ENCODE results near the gene C6orf15. TPM values are rescaled to one million over a fixed set of nuclear protein-coding genes. Genes with fewer than 3 reads are reported as not detected.

Gene C6orf15
- total RNA-seq, 1 experiment from 2014 or later: not detected

DNA sequence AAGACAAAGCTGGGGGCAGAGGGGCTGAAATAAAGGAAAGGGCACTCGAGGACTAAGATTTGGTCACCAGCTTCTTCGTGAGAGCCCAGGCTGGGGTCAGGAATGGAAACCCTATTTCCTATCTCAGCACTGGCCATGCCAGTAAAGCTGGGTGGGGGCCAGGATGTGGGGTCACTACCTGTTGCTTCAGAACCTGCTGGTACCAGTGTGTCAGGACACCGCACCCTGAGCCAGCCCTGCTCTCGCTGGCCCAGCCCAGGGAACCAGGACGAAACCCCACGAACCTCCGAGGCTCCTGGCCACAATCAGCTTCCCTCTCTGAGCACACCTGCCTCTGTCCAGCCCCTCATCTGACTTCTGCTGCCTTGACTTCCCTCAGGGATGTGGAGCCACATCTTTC is 5.8 kb upstream of the C6orf15 start:
- Mint-ChIP-seq H3K36me3 (no peaks in the 10 kb centered on the region), H3K9me3 (no peaks in the 10 kb centered on the region), H3K4me3 (no peak overlapping the region), H3K27me3 (ENCODE audit: low read depth) (peaks cover 8% of the 10 kb centered on the region), H3K4me1 (peaks cover 17% of the 10 kb centered on the region), H3K27ac (no peak overlapping the region)
- CTCF ChIA-PET: interaction anchor here (1.1 to 11.0 kb wide), 4 partner anchors 11 to 249 kb away, joined by 5 to 90 read pairs (median 7); no protein-coding TSS in a partner anchor
- TF ChIP-seq FOXJ3 (CRISPR knock-in tag; IDR thresholded peaks at IDR 0.05; ENCODE audit: borderline replicate concordance): no peak
- no peak for TF ChIP-seq IRF2 (CRISPR knock-in tag; IDR thresholded peaks at IDR 0.05; ENCODE audit: borderline replicate concordance, low read depth)
- TF ChIP-seq FOXK1 (CRISPR knock-in tag; IDR thresholded peaks at IDR 0.05): no peak
- TF ChIP-seq ZNF317 (CRISPR knock-in tag; IDR thresholded peaks at IDR 0.05; ENCODE audit: borderline replicate concordance, low read depth): no peak
- TF ChIP-seq, protein P1, sequence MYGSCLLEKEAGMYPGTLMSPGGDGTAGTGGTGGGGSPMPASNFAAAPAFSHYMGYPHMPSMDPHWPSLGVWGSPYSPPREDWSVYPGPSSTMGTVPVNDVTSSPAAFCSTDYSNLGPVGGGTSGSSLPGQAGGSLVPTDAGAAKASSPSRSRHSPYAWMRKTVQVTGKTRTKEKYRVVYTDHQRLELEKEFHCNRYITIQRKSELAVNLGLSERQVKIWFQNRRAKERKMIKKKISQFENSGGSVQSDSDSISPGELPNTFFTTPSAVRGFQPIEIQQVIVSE (CRISPR knock-in tag; IDR thresholded peaks at IDR 0.05; ENCODE audit: borderline replicate concordance): no peak
- TF ChIP-seq, protein P2, sequence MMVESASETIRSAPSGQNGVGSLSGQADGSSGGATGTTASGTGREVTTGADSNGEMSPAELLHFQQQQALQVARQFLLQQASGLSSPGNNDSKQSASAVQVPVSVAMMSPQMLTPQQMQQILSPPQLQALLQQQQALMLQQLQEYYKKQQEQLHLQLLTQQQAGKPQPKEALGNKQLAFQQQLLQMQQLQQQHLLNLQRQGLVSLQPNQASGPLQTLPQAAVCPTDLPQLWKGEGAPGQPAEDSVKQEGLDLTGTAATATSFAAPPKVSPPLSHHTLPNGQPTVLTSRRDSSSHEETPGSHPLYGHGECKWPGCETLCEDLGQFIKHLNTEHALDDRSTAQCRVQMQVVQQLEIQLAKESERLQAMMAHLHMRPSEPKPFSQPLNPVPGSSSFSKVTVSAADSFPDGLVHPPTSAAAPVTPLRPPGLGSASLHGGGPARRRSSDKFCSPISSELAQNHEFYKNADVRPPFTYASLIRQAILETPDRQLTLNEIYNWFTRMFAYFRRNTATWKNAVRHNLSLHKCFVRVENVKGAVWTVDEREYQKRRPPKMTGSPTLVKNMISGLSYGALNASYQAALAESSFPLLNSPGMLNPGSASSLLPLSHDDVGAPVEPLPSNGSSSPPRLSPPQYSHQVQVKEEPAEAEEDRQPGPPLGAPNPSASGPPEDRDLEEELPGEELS (CRISPR knock-in tag; IDR thresholded peaks at IDR 0.05): no peak
- no peak for TF ChIP-seq CREM (CRISPR knock-in tag; IDR thresholded peaks at IDR 0.05)
- TF ChIP-seq SOX15 (CRISPR knock-in tag; IDR thresholded peaks at IDR 0.05): no peak
- TF ChIP-seq, protein P3, sequence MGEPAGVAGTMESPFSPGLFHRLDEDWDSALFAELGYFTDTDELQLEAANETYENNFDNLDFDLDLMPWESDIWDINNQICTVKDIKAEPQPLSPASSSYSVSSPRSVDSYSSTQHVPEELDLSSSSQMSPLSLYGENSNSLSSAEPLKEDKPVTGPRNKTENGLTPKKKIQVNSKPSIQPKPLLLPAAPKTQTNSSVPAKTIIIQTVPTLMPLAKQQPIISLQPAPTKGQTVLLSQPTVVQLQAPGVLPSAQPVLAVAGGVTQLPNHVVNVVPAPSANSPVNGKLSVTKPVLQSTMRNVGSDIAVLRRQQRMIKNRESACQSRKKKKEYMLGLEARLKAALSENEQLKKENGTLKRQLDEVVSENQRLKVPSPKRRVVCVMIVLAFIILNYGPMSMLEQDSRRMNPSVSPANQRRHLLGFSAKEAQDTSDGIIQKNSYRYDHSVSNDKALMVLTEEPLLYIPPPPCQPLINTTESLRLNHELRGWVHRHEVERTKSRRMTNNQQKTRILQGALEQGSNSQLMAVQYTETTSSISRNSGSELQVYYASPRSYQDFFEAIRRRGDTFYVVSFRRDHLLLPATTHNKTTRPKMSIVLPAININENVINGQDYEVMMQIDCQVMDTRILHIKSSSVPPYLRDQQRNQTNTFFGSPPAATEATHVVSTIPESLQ (CRISPR knock-in tag; IDR thresholded peaks at IDR 0.05): no peak
- no peak for TF ChIP-seq PRRX2 (CRISPR knock-in tag; IDR thresholded peaks at IDR 0.05)
- no peak for TF ChIP-seq RORB (CRISPR knock-in tag; IDR thresholded peaks at IDR 0.05)
- TF ChIP-seq ZNF138 (CRISPR knock-in tag; conservative IDR thresholded peaks at IDR 0.05): no peak
- no peak for TF ChIP-seq NR3C1 (CRISPR knock-in tag; conservative IDR thresholded peaks at IDR 0.05; ENCODE audit: low read depth)
- TF ChIP-seq SMAD3 (CRISPR knock-in tag; IDR thresholded peaks at IDR 0.05; ENCODE audit: borderline replicate concordance): no peak
- TF ChIP-seq NFYB (CRISPR knock-in tag; conservative IDR thresholded peaks at IDR 0.05; ENCODE audit: low read depth): no peak
- ATAC-seq: no peak
- DNase-seq (ENCODE audit: low spot score): no peak
- POLR2A ChIA-PET: no interaction called here

DNA sequence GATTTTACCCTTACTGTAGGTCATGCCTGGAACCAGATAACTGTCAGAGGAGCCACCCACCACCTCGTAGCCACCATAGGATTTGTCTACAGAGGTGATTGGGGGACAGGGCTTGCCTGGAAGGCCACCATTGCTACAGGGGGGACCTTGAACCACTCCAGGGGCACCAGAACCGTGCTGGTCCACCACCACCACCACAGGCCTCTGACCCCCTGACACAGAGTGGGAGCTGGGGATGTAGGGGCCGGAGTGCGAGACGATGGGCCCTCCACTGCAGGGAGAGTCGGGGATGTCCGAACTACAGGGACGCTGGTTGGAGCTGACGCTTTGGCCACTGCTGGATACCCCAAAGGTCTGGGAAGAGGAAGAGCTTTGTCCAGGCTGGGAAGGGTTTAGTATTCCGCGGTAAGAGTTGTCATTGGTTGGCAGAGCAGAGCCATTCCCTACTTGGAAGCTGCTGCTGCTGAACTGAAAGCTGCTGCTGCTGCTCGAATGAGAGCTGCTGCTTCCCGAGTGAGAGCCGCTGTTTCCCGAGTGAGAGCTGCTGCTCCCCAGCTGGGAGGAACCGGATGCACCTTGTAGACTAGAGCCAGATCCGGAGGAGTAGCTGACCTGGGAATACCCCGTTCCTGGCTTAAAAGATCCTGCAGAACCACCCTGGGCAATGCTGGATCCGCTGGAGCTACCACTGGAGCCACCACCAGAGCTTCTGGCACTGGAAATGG is 4.4 kb upstream of the C6orf15 start:
- H3K9me3 Mint-ChIP-seq: no peaks in the 10 kb centered on the region
- peaks cover 15% of the 10 kb centered on the region for H3K27me3 Mint-ChIP-seq (ENCODE audit: low read depth)

More for the DNA sequence above, 4.4 kb upstream of the C6orf15 start:
- ChIA-PET POLR2A (interaction anchor here (0.6 to 0.8 kb wide), 2 partner anchors 56 to 372 kb away, joined by 3 to 4 read pairs; no protein-coding TSS in a partner anchor), CTCF (interaction anchor here (0.8 to 11.0 kb wide), 13 partner anchors 12 to 250 kb away, joined by 3 to 90 read pairs (median 5); partner anchors contain the start of gene VARS2)
- no peaks in the 10 kb centered on the region for H3K36me3 Mint-ChIP-seq
- DNase-seq (ENCODE audit: low spot score) (no peak), ATAC-seq (no peak)
- peaks cover 20% of the 10 kb centered on the region for H3K4me1 Mint-ChIP-seq
- H3K27ac Mint-ChIP-seq: no peak overlapping the region
- H3K4me3 Mint-ChIP-seq: no peak overlapping the region
- TF ChIP-seq, protein P4, sequence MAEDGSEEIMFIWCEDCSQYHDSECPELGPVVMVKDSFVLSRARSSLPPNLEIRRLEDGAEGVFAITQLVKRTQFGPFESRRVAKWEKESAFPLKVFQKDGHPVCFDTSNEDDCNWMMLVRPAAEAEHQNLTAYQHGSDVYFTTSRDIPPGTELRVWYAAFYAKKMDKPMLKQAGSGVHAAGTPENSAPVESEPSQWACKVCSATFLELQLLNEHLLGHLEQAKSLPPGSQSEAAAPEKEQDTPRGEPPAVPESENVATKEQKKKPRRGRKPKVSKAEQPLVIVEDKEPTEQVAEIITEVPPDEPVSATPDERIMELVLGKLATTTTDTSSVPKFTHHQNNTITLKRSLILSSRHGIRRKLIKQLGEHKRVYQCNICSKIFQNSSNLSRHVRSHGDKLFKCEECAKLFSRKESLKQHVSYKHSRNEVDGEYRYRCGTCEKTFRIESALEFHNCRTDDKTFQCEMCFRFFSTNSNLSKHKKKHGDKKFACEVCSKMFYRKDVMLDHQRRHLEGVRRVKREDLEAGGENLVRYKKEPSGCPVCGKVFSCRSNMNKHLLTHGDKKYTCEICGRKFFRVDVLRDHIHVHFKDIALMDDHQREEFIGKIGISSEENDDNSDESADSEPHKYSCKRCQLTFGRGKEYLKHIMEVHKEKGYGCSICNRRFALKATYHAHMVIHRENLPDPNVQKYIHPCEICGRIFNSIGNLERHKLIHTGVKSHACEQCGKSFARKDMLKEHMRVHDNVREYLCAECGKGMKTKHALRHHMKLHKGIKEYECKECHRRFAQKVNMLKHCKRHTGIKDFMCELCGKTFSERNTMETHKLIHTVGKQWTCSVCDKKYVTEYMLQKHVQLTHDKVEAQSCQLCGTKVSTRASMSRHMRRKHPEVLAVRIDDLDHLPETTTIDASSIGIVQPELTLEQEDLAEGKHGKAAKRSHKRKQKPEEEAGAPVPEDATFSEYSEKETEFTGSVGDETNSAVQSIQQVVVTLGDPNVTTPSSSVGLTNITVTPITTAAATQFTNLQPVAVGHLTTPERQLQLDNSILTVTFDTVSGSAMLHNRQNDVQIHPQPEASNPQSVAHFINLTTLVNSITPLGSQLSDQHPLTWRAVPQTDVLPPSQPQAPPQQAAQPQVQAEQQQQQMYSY (CRISPR knock-in tag; IDR thresholded peaks at IDR 0.05): 0 out of 2 replicates have a peak, but pooled peaks have one; percentile 10
- TF ChIP-seq JUN (CRISPR knock-in tag; IDR thresholded peaks at IDR 0.05) (no peak), FOXP1 (CRISPR knock-in tag; IDR thresholded peaks at IDR 0.05; ENCODE audit: borderline replicate concordance) (no peak), NR2C2 (CRISPR knock-in tag; IDR thresholded peaks at IDR 0.05) (no peak), PRRX2 (CRISPR knock-in tag; IDR thresholded peaks at IDR 0.05) (no peak), NFE2L1 (CRISPR knock-in tag; IDR thresholded peaks at IDR 0.05) (no peak), ATF1 (CRISPR knock-in tag; IDR thresholded peaks at IDR 0.05) (no peak), ZNF671 (CRISPR knock-in tag; IDR thresholded peaks at IDR 0.05) (no peak), NFATC4 (CRISPR knock-in tag; IDR thresholded peaks at IDR 0.05) (no peak)

Measured in WTC11 (cell line).